IMR-90 (cell line): ENCODE measurements around the gene ACTC1. TPM values are rescaled to one million over a fixed set of nuclear protein-coding genes. Genes with fewer than 3 reads are reported as not detected.

ENCODE experiments used
- ATAC-seq: fragments of 200-7000 bp; cut with Tn5 transposase; 2 replicates; pipeline ENCODE4 v1.9.1; 2020; ENCODE audit warnings: low read depth, mild to moderate bottlenecking, moderate library complexity
- BruUV-seq: library from RNA; stranded (reverse); fragments of 400-500 nt; replicated peaks from 2 replicates; lab custom pipeline; 2021; lab: Mats Ljungman, UMichigan
- CTCF ChIA-PET: fragments of 300-600 bp; formaldehyde crosslinking; extraction: SDS; loops from one replicate; lab custom pipeline; 2021; ENCODE audit warnings: antibody characterized with exemption; lab: Yijun Ruan, JAX
- POLR2A ChIA-PET: fragments of 300-600 bp; sonication (Branson Sonifier 250); formaldehyde crosslinking; loops from one replicate; lab custom pipeline; 2022; ENCODE audit warnings: antibody characterized with exemption; ENCODE audit not compliant: unreplicated experiment; lab: Charles Lee
- DNase-seq: peaks from one replicate; pipeline ENCODE4 v3.0.0; 2013
- H2AFZ ChIP-seq: replicated peaks from 2 replicates; pipeline ENCODE3; 2013; ENCODE audit warnings: low read length, mild to moderate bottlenecking; ENCODE audit not compliant: poor library complexity
- H2AK5ac ChIP-seq: 2 replicates; pipeline ENCODE4 v1.6.1; 2013; ENCODE audit warnings: low read depth, low read length, inconsistent platforms
- H2AK9ac ChIP-seq: replicated peaks from 2 replicates; pipeline ENCODE3; 2013; ENCODE audit warnings: mild to moderate bottlenecking, low read depth, low read length, moderate library complexity; ENCODE audit not compliant: poor library complexity
- H2BK120ac ChIP-seq: 2 replicates; pipeline ENCODE4 v1.6.1; 2013; ENCODE audit warnings: low read depth, low read length, inconsistent platforms
- H2BK15ac ChIP-seq: 3 replicates; pipeline ENCODE4 v1.6.1; 2013; ENCODE audit warnings: low read depth, low read length, inconsistent platforms
- H2BK20ac ChIP-seq: 2 replicates; pipeline ENCODE4 v1.6.1; 2013; ENCODE audit warnings: low read depth, mild to moderate bottlenecking, inconsistent platforms, low read length, moderate library complexity
- H2BK5ac ChIP-seq: 2 replicates; pipeline ENCODE4 v1.6.1; 2013; ENCODE audit warnings: mild to moderate bottlenecking, low read depth, low read length, inconsistent platforms; ENCODE audit not compliant: poor library complexity, severe bottlenecking
- H3K14ac ChIP-seq: replicated peaks from 2 replicates; pipeline ENCODE4 v1.6.1; 2013; ENCODE audit warnings: low read depth, low read length, inconsistent platforms
- H3K18ac ChIP-seq: 2 replicates; pipeline ENCODE4 v1.6.1; 2013; ENCODE audit warnings: low read depth, low read length, control low read depth
- H3K23ac ChIP-seq: 2 replicates; pipeline ENCODE4 v1.6.1; 2013; ENCODE audit warnings: low read depth, low read length, inconsistent platforms
- H3K27ac ChIP-seq: 2 replicates; pipeline ENCODE4 v1.5.1; 2013; ENCODE audit warnings: mild to moderate bottlenecking, control low read depth, low read length; ENCODE audit not compliant: insufficient read depth
- H3K27me3 ChIP-seq: 2 replicates; pipeline ENCODE4 v1.6.1; 2013; ENCODE audit warnings: low read length; ENCODE audit not compliant: control insufficient read depth, insufficient read depth
- H3K36me3 ChIP-seq: 2 replicates; pipeline ENCODE4 v1.6.1; 2013; ENCODE audit warnings: low read length, mixed read lengths; ENCODE audit not compliant: control insufficient read depth, insufficient read depth
- H3K4ac ChIP-seq: 2 replicates; pipeline ENCODE4 v1.6.1; 2013; ENCODE audit warnings: low read depth, low read length, inconsistent platforms
- H3K4me1 ChIP-seq: 2 replicates; pipeline ENCODE4 v1.6.1; 2013; ENCODE audit warnings: low read length, mixed read lengths; ENCODE audit not compliant: control insufficient read depth, insufficient read depth
- H3K4me2 ChIP-seq: 2 replicates; pipeline ENCODE4 v1.6.1; 2013; ENCODE audit warnings: low read depth, mild to moderate bottlenecking, control low read depth, low read length, moderate library complexity
- H3K4me3 ChIP-seq: 2 replicates; pipeline ENCODE4 v1.5.1; 2013; ENCODE audit warnings: low read depth, mild to moderate bottlenecking, control low read depth, low read length, moderate library complexity; ENCODE audit not compliant: insufficient read depth
- H3K56ac ChIP-seq: 2 replicates; pipeline ENCODE4 v1.6.1; 2013; ENCODE audit warnings: low read length, inconsistent platforms; ENCODE audit not compliant: insufficient read depth; ENCODE audit errors: extremely low read depth
- H3K79me1 ChIP-seq, 2 experiments: 2 replicates each; pipeline ENCODE4 v1.6.1; 2013; ENCODE audit warnings: low read length in 2 of 2, inconsistent platforms in 1 of 2, low read depth in 1 of 2
- H3K9ac ChIP-seq: 2 replicates; pipeline ENCODE4 v1.6.1; 2013; ENCODE audit warnings: low read depth, low read length, control low read depth
- H3K9me1 ChIP-seq: 2 replicates; pipeline ENCODE4 v1.6.1; 2013; ENCODE audit warnings: low read length, inconsistent platforms; ENCODE audit not compliant: insufficient read depth
- H3K9me3 ChIP-seq: 2 replicates; pipeline ENCODE4 v1.6.1; 2013; ENCODE audit warnings: low read length; ENCODE audit not compliant: control insufficient read depth, insufficient read depth
- H4K20me1 ChIP-seq: 2 replicates; pipeline ENCODE4 v1.6.1; 2013; ENCODE audit warnings: low read length, inconsistent platforms; ENCODE audit not compliant: insufficient read depth
- H4K5ac ChIP-seq: 2 replicates; pipeline ENCODE4 v1.6.1; 2013; ENCODE audit warnings: mild to moderate bottlenecking, low read depth, low read length, control low read depth
- H4K8ac ChIP-seq, 2 experiments: 2 replicates each; pipeline ENCODE4 v1.6.1; 2013; ENCODE audit warnings: low read depth in 2 of 2, low read length in 2 of 2, control low read depth in 1 of 2, inconsistent platforms in 1 of 2
- H4K91ac ChIP-seq: 2 replicates; pipeline ENCODE4 v1.6.1; 2013; ENCODE audit warnings: low read depth, low read length, inconsistent platforms; ENCODE audit not compliant: insufficient read depth
- BHLHE40 ChIP-seq: fragments of 150-350 bp; IDR thresholded peaks from 2 replicates; pipeline ENCODE4 v1.6.1; 2016; ENCODE audit warnings: mild to moderate bottlenecking, low read depth, low read length
- CEBPB ChIP-seq: IDR thresholded peaks from 2 replicates; pipeline ENCODE4 v1.6.1; 2012; ENCODE audit warnings: low read depth, low read length, improper control_type of control experiment
- CHD1 ChIP-seq: IDR thresholded peaks from 2 replicates; pipeline ENCODE4 v1.6.1; 2012; ENCODE audit warnings: low read depth, low read length, improper control_type of control experiment
- CTCF ChIP-seq: conservative IDR thresholded peaks from 2 replicates; pipeline ENCODE4 v1.5.1; 2012; ENCODE audit warnings: mild to moderate bottlenecking, low read depth, low read length, improper control_type of control experiment
- ELK1 ChIP-seq: fragments of 150-350 bp; IDR thresholded peaks from 2 replicates; pipeline ENCODE4 v1.6.1; 2016; ENCODE audit warnings: low read depth, mild to moderate bottlenecking, low read length, moderate library complexity, borderline replicate concordance
- FOS ChIP-seq: fragments of 150-350 bp; IDR thresholded peaks from 2 replicates; pipeline ENCODE4 v1.6.1; 2016; ENCODE audit warnings: low read depth, low read length
- MAFK ChIP-seq: IDR thresholded peaks from 2 replicates; pipeline ENCODE4 v1.6.1; 2012; ENCODE audit warnings: low read depth, low read length, improper control_type of control experiment
- MAZ ChIP-seq: IDR thresholded peaks from 2 replicates; pipeline ENCODE4 v1.6.1; 2012; ENCODE audit warnings: low read depth, mild to moderate bottlenecking, low read length, improper control_type of control experiment, moderate library complexity, borderline replicate concordance
- MXI1 ChIP-seq: IDR thresholded peaks from 2 replicates; pipeline ENCODE4 v1.6.1; 2012; ENCODE audit warnings: low read depth, mild to moderate bottlenecking, low read length, moderate library complexity, borderline replicate concordance
- NFE2L2 ChIP-seq: fragments of 150-350 bp; IDR thresholded peaks from 2 replicates; pipeline ENCODE4 v1.6.1; 2016; ENCODE audit warnings: low read depth, mild to moderate bottlenecking, low read length
- POLR2A ChIP-seq: IDR thresholded peaks from 2 replicates; pipeline ENCODE4 v1.6.1; 2012; ENCODE audit warnings: mild to moderate bottlenecking, low read depth, low read length
- RAD21 ChIP-seq: IDR thresholded peaks from 2 replicates; pipeline ENCODE4 v1.6.1; 2012; ENCODE audit warnings: low read length, improper control_type of control experiment
- RCOR1 ChIP-seq: IDR thresholded peaks from 2 replicates; pipeline ENCODE4 v1.6.1; 2012; ENCODE audit warnings: mild to moderate bottlenecking, low read length, improper control_type of control experiment; ENCODE audit not compliant: insufficient replicate concordance
- RFX5 ChIP-seq: IDR thresholded peaks from 2 replicates; pipeline ENCODE4 v1.8.0; 2012; ENCODE audit warnings: low read depth, mild to moderate bottlenecking, low read length, moderate library complexity
- SMC3 ChIP-seq: fragments of 150-350 bp; IDR thresholded peaks from 2 replicates; pipeline ENCODE4 v1.6.1; 2016; ENCODE audit warnings: low read depth, mild to moderate bottlenecking, antibody characterized with exemption, low read length, moderate library complexity
- USF2 ChIP-seq: fragments of 150-350 bp; IDR thresholded peaks from 2 replicates; pipeline ENCODE4 v1.6.1; 2017; ENCODE audit warnings: mild to moderate bottlenecking, antibody characterized with exemption, low read length, low read depth
- WGBS, 2 experiments: methylation state at CpG; one replicate each; pipeline versions ENCODE4 v1.1.5 to v1.1.7; 2013; ENCODE audit warnings: missing lambda C conversion rate in 2 of 2; ENCODE audit not compliant: insufficient read length in 1 of 2; ENCODE audit errors: extremely low coverage in 2 of 2; 5-methylcytosine and 5-hydroxymethylcytosine counted together
- dilution Hi-C: fragments of 300-500 bp; cut with HindIII; formaldehyde crosslinking; loops from one replicate; pipeline ENCODE4 v1.14.3; 2018; ENCODE audit warnings: low sequenced_read_pairs; ENCODE audit not compliant: unreplicated experiment
- in situ Hi-C: fragments of 300-500 bp; cut with MboI; formaldehyde crosslinking; loops from 3 replicates; pipeline ENCODE4 v1.14.3; 2019; ENCODE audit warnings: low sequenced_read_pairs, inconsistent platforms, mixed read lengths
- intact Hi-C: fragments of 100-400 bp; cut with micrococcal nuclease; formaldehyde crosslinking; loops from 2 replicates; pipeline ENCODE4 v1.10.0; 2022
- polyA plus RNA-seq, 3 experiments: library from polyadenylated mRNA; depleted of rRNA; stranded (reverse); fragments of >200 nt; gene quantifications; 2 replicates each; pipeline ENCODE4 v1.2.3, GENCODE V29; 2012; ENCODE audit warnings: low replicate concordance in 1 of 3
- total RNA-seq: library from RNA; depleted of rRNA; stranded (reverse); fragments of >200 nt; gene quantifications from 2 replicates; pipeline ENCODE4 v1.2.3, GENCODE V29; 2012

Gene ACTC1
- total and polyA plus RNA-seq, 2 of the 4 experiments (the other 2 are of a cell fraction) = 1.1 to 2.8 TPM

GRCh38 chr15:34759347-34759746 is 36.0 kb downstream of the ACTC1 start:
- Histone ChIP-seq H3K4me3 (no peak overlapping the region), H3K18ac (no peak overlapping the region), H2AK9ac (no peak overlapping the region), H3K9me3 (peaks cover 2% of the 10 kb centered on the region; the same call in 1 of the 2 replicates), H3K79me1 (no peaks in the 10 kb centered on the region), H3K4me1 (no peaks in the 10 kb centered on the region), H3K23ac (no peak overlapping the region), H2BK20ac (no peak overlapping the region), H3K9ac (no peak overlapping the region), H2AFZ (no peak overlapping the region), H3K27me3 (peaks cover 44% of the 10 kb centered on the region), H3K56ac (no peak overlapping the region), H3K27ac (no peak overlapping the region), H2BK120ac (no peak overlapping the region), H3K4me2 (no peak overlapping the region), H3K14ac (no peak overlapping the region), H3K36me3 (no peaks in the 10 kb centered on the region), H4K20me1 (no peaks in the 10 kb centered on the region), H4K8ac (no peak overlapping the region), H2AK5ac (no peak overlapping the region), H2BK5ac (no peak overlapping the region), H3K9me1 (no peaks in the 10 kb centered on the region), H3K4ac (no peak overlapping the region), H4K91ac (no peak overlapping the region), H2BK15ac (no peak overlapping the region), H4K5ac (no peak overlapping the region)
- BruUV-seq = no TSS peak
- POLR2A ChIA-PET = no interaction called here
- dilution Hi-C loops = no loop called here
- ATAC-seq (no peak), DNase-seq (no peak)
- TF ChIP-seq ELK1 (no peak), MAFK (no peak), RAD21 (no peak), USF2 (no peak), RFX5 (no peak), CTCF (no peak), RCOR1 (no peak), POLR2A (no peak), BHLHE40 (no peak), MAZ (no peak), MXI1 (no peak), FOS (no peak), SMC3 (no peak), CHD1 (no peak), NFE2L2 (no peak), CEBPB (no peak)
- in situ Hi-C loops = no loop called here
- no CpG with 5 or more reads among the region's 3 CpGs for WGBS, 2 experiments
- intact Hi-C loops = no loop called here
- CTCF ChIA-PET = no interaction called here
